ENCODE data around the gene ANAPC16. TPM values are rescaled to one million over a fixed set of nuclear protein-coding genes. Genes with fewer than 3 reads are reported as not detected.

ANAPC16 gene
- total and polyA plus RNA-seq, 7 experiments from 2014 or later, result 85.5 to 445 (median 118) TPM

GRCh38 chr10:72173619-72174296, 42.1 kb upstream of the ANAPC16 start:
- H3K4me3 ChIP-seq (ENCODE audit: low read length), result no peak overlapping the region
- H3K27ac ChIP-seq (ENCODE audit: low read depth, low read length), result no peak overlapping the region
- no peaks in the 10 kb centered on the region for H3K9me3 Mint-ChIP-seq
- DNase-seq, result no peak
- H3K36me3 ChIP-seq (ENCODE audit: control insufficient read depth in 2 of 3, insufficient read depth in 3 of 3, low read length in 3 of 3), result peaks cover 0 to 12% (median 0%) of the 10 kb centered on the region in 3 experiments
- POLR2A ChIA-PET, result interaction anchor here (1.2 kb wide), 1 partner anchor 19 kb away, joined by 4 read pairs; no protein-coding TSS in a partner anchor
- CTCF ChIA-PET, result interaction anchor here (0.6 to 0.7 kb wide), 2 partner anchors 52 to 153 kb away, joined by 3 to 4 read pairs; no protein-coding TSS in a partner anchor
- no peaks in the 10 kb centered on the region for H3K9me3 ChIP-seq (ENCODE audit: control insufficient read depth in 2 of 3, low read length in 3 of 3)
- intact Hi-C loops (cut with micrococcal nuclease), result no loop called here
- H3K27ac Mint-ChIP-seq, result peak overlapping the region in 1 of 9 donors; percentile 7
- H3K4me1 Mint-ChIP-seq, result peaks cover 9 to 23% (median 15%) of the 10 kb centered on the region in 7 donors
- H3K36me3 Mint-ChIP-seq, result peaks cover 8 to 18% (median 12%) of the 10 kb centered on the region in 5 donors
- ATAC-seq, result no peak
- peaks cover 0 to 5% of the 10 kb centered on the region in 2 donors for H3K4me1 ChIP-seq (ENCODE audit: control insufficient read depth in 2 of 2, insufficient read depth in 2 of 2, low read length in 2 of 2)
- no peak overlapping the region for H3K4me3 Mint-ChIP-seq
- no peaks in the 10 kb centered on the region for H3K27me3 ChIP-seq (ENCODE audit: control insufficient read depth in 2 of 2, insufficient read depth in 2 of 2, low read length in 2 of 2)
- H3K27me3 Mint-ChIP-seq, result no peaks in the 10 kb centered on the region

- CTCF ChIA-PET, result interaction anchor here (0.6 kb wide), 1 partner anchor 18 kb away, joined by 4 read pairs; no protein-coding TSS in a partner anchor
Measured at GRCh38 chr10:72174297-72174662, 41.5 kb upstream of the ANAPC16 start.

GRCh38 chr10:72175149-72175548, 40.7 kb upstream of the ANAPC16 start:
- H3K4me3 Mint-ChIP-seq, result no peak overlapping the region
- ATAC-seq (no peak), DNase-seq (no peak)
- peaks cover 8 to 27% (median 19%) of the 10 kb centered on the region in 5 donors for H3K36me3 Mint-ChIP-seq
- H3K27ac Mint-ChIP-seq, result no peak overlapping the region
- no peaks in the 10 kb centered on the region for H3K27me3 Mint-ChIP-seq
- H3K27ac ChIP-seq (ENCODE audit: low read depth, low read length), result no peak overlapping the region
- H3K4me3 ChIP-seq (ENCODE audit: low read length), result no peak overlapping the region
- peaks cover 0 to 5% of the 10 kb centered on the region in 2 donors for H3K4me1 ChIP-seq (ENCODE audit: control insufficient read depth in 2 of 2, insufficient read depth in 2 of 2, low read length in 2 of 2)
- ChIA-PET CTCF (interaction anchor here (0.8 kb wide), 1 partner anchor 129 kb away, joined by 3 read pairs; no protein-coding TSS in a partner anchor), POLR2A (no interaction called here)
- H3K4me1 Mint-ChIP-seq, result peaks cover 9 to 20% (median 14%) of the 10 kb centered on the region in 7 donors
- H3K9me3 ChIP-seq (ENCODE audit: control insufficient read depth in 2 of 3, low read length in 3 of 3), result no peaks in the 10 kb centered on the region
- H3K9me3 Mint-ChIP-seq, result no peaks in the 10 kb centered on the region
- no peaks in the 10 kb centered on the region for H3K27me3 ChIP-seq (ENCODE audit: control insufficient read depth in 2 of 2, insufficient read depth in 2 of 2, low read length in 2 of 2)
- intact Hi-C loops (cut with micrococcal nuclease), result no loop called here
- H3K36me3 ChIP-seq (ENCODE audit: control insufficient read depth in 2 of 3, insufficient read depth in 3 of 3, low read length in 3 of 3), result peaks cover 0 to 13% (median 0%) of the 10 kb centered on the region in 3 experiments

More at GRCh38 chr10:72174297-72174662, 41.5 kb upstream of the ANAPC16 start:
- peaks cover 0 to 5% of the 10 kb centered on the region in 2 donors for H3K4me1 ChIP-seq (ENCODE audit: control insufficient read depth in 2 of 2, insufficient read depth in 2 of 2, low read length in 2 of 2)
- H3K27me3 ChIP-seq (ENCODE audit: control insufficient read depth in 2 of 2, insufficient read depth in 2 of 2, low read length in 2 of 2), result no peaks in the 10 kb centered on the region
- ATAC-seq (no peak), DNase-seq (no peak)
- H3K9me3 Mint-ChIP-seq, result no peaks in the 10 kb centered on the region
- H3K36me3 ChIP-seq (ENCODE audit: control insufficient read depth in 2 of 3, insufficient read depth in 3 of 3, low read length in 3 of 3), result peaks cover 0 to 14% (median 0%) of the 10 kb centered on the region in 3 experiments
- no peak overlapping the region for H3K4me3 Mint-ChIP-seq
- H3K27ac Mint-ChIP-seq, result no peak overlapping the region
- intact Hi-C loops (cut with micrococcal nuclease), result no loop called here
- peaks cover 9 to 22% (median 15%) of the 10 kb centered on the region in 7 donors for H3K4me1 Mint-ChIP-seq
- H3K9me3 ChIP-seq (ENCODE audit: control insufficient read depth in 2 of 3, low read length in 3 of 3), result no peaks in the 10 kb centered on the region
- no peak overlapping the region for H3K4me3 ChIP-seq (ENCODE audit: low read length)
- POLR2A ChIA-PET, result interaction anchor here (1.2 kb wide), 1 partner anchor 20 kb away, joined by 4 read pairs; no protein-coding TSS in a partner anchor
- H3K27ac ChIP-seq (ENCODE audit: low read depth, low read length), result no peak overlapping the region
- peaks cover 8 to 23% (median 16%) of the 10 kb centered on the region in 5 donors for H3K36me3 Mint-ChIP-seq
- no peaks in the 10 kb centered on the region for H3K27me3 Mint-ChIP-seq

- Mint-ChIP-seq H3K36me3 (peaks cover 8 to 20% (median 19%) of the 10 kb centered on the region in 5 donors), H3K9me3 (no peaks in the 10 kb centered on the region), H3K4me1 (peaks cover 3 to 11% (median 6%) of the 10 kb centered on the region in 7 donors), H3K27me3 (no peaks in the 10 kb centered on the region), H3K27ac (no peak overlapping the region), H3K4me3 (no peak overlapping the region)
- H3K4me3 ChIP-seq (ENCODE audit: low read length), result no peak overlapping the region
- no peak overlapping the region for H3K27ac ChIP-seq (ENCODE audit: low read depth, low read length)
- no peaks in the 10 kb centered on the region for H3K9me3 ChIP-seq (ENCODE audit: control insufficient read depth in 2 of 3, low read length in 3 of 3)
- CTCF ChIA-PET, result interaction anchor here (0.6 to 0.8 kb wide), 2 partner anchors 20 to 128 kb away, joined by 3 to 4 read pairs; no protein-coding TSS in a partner anchor
- POLR2A ChIA-PET, result interaction anchor here (1.2 kb wide), 1 partner anchor 9 kb away, joined by 3 read pairs; no protein-coding TSS in a partner anchor
- DNase-seq (no peak), ATAC-seq (no peak)
- H3K4me1 ChIP-seq (ENCODE audit: control insufficient read depth in 2 of 2, insufficient read depth in 2 of 2, low read length in 2 of 2), result no peaks in the 10 kb centered on the region
- intact Hi-C loops (cut with micrococcal nuclease), result no loop called here
- H3K27me3 ChIP-seq (ENCODE audit: control insufficient read depth in 2 of 2, insufficient read depth in 2 of 2, low read length in 2 of 2), result no peaks in the 10 kb centered on the region
- peaks cover 0 to 13% (median 0%) of the 10 kb centered on the region in 3 experiments for H3K36me3 ChIP-seq (ENCODE audit: control insufficient read depth in 2 of 3, insufficient read depth in 3 of 3, low read length in 3 of 3)
Measured at GRCh38 chr10:72176701-72177100, 39.1 kb upstream of the ANAPC16 start.

GRCh38 chr10:72177454-72177853, 38.4 kb upstream of the ANAPC16 start:
- H3K9me3 Mint-ChIP-seq, result no peaks in the 10 kb centered on the region
- H3K4me3 Mint-ChIP-seq, result no peak overlapping the region
- Histone ChIP-seq H3K36me3 (ENCODE audit: control insufficient read depth in 2 of 3, insufficient read depth in 3 of 3, low read length in 3 of 3) (peaks cover 0 to 13% (median 0%) of the 10 kb centered on the region in 3 experiments), H3K4me3 (ENCODE audit: low read length) (no peak overlapping the region), H3K27me3 (ENCODE audit: control insufficient read depth in 2 of 2, insufficient read depth in 2 of 2, low read length in 2 of 2) (no peaks in the 10 kb centered on the region), H3K27ac (ENCODE audit: low read depth, low read length) (no peak overlapping the region), H3K9me3 (ENCODE audit: control insufficient read depth in 2 of 3, low read length in 3 of 3) (no peaks in the 10 kb centered on the region), H3K4me1 (ENCODE audit: control insufficient read depth in 2 of 2, insufficient read depth in 2 of 2, low read length in 2 of 2) (no peaks in the 10 kb centered on the region)
- peaks cover 8 to 28% (median 24%) of the 10 kb centered on the region in 5 donors for H3K36me3 Mint-ChIP-seq
- POLR2A ChIA-PET, result interaction anchor here (0.9 to 1.2 kb wide), 2 partner anchors 9 to 10 kb away, joined by 3 read pairs; no protein-coding TSS in a partner anchor
- CTCF ChIA-PET, result interaction anchor here (0.6 to 0.8 kb wide), 2 partner anchors 111 to 128 kb away, joined by 3 to 5 read pairs; no protein-coding TSS in a partner anchor
- intact Hi-C loops (cut with micrococcal nuclease), result no loop called here
- ATAC-seq (no peak), DNase-seq (no peak)
- peaks cover 0 to 10% (median 3%) of the 10 kb centered on the region in 7 donors for H3K4me1 Mint-ChIP-seq
- no peak overlapping the region for H3K27ac Mint-ChIP-seq
- no peaks in the 10 kb centered on the region for H3K27me3 Mint-ChIP-seq

- ATAC-seq, result no peak
- intact Hi-C loops (cut with micrococcal nuclease), result no loop called here
- Mint-ChIP-seq H3K36me3 (peaks cover 0 to 41% (median 26%) of the 10 kb centered on the region in 5 donors), H3K4me1 (peaks cover 2 to 16% (median 9%) of the 10 kb centered on the region in 7 donors), H3K27me3 (no peaks in the 10 kb centered on the region), H3K4me3 (no peak overlapping the region), H3K9me3 (peaks cover 0 to 9% (median 4%) of the 10 kb centered on the region in 11 donors), H3K27ac (no peak overlapping the region)
- ChIA-PET CTCF (no interaction called here), POLR2A (interaction anchor here (0.7 kb wide), 1 partner anchor 122 kb away, joined by 3 read pairs; no protein-coding TSS in a partner anchor)
- DNase-seq, result no peak
- Histone ChIP-seq H3K9me3 (ENCODE audit: control insufficient read depth in 2 of 3, low read length in 3 of 3) (no peaks in the 10 kb centered on the region), H3K27me3 (ENCODE audit: control insufficient read depth in 2 of 2, insufficient read depth in 2 of 2, low read length in 2 of 2) (no peaks in the 10 kb centered on the region), H3K27ac (ENCODE audit: low read depth, low read length) (no peak overlapping the region), H3K4me3 (ENCODE audit: low read length) (no peak overlapping the region), H3K4me1 (ENCODE audit: control insufficient read depth in 2 of 2, insufficient read depth in 2 of 2, low read length in 2 of 2) (no peaks in the 10 kb centered on the region), H3K36me3 (ENCODE audit: control insufficient read depth in 2 of 3, insufficient read depth in 3 of 3, low read length in 3 of 3) (peaks cover 0 to 3% (median 0%) of the 10 kb centered on the region in 3 experiments)
Measured at GRCh38 chr10:72184156-72184555, 31.7 kb upstream of the ANAPC16 start.

All from naive thymus-derived CD4-positive, alpha-beta T cell (primary cell).